GM19455 (cell line): ENCODE results near the gene SDK1.

ENCODE experiments used
- ATAC-seq: cut with Tn5 transposase; IDR thresholded peaks from one replicate; pipeline ENCODE4 v1.9.1; 2021; ENCODE audit not compliant: unreplicated experiment

The SDK1 gene

GRCh38 chr7:4115442-4115841 lies 814.4 kb downstream of the SDK1 start:
- ATAC-seq, result no peak

- no peak for ATAC-seq
These were observed 815.0 kb downstream of the SDK1 start for GRCh38 chr7:4115941-4116610.

DNA sequence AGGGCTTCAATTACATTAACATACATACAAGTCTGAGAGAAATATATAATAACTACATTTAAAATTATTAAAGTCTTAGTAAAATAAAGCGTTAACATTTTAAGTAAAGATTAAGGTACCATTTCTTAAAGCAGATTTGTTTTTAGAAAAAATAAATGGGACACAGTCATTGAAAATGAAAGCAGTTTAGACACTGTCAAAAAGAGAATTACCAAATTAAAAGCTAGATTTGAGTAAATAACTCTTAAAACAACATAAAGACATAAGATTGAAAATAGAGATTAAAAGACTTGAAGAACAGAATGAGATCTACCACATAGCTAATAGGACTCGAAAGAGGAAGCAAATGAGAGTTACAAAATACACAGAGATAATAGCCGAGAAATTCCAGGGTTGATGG lies 818.8 kb downstream of the SDK1 start:
- ATAC-seq, result no peak

DNA sequence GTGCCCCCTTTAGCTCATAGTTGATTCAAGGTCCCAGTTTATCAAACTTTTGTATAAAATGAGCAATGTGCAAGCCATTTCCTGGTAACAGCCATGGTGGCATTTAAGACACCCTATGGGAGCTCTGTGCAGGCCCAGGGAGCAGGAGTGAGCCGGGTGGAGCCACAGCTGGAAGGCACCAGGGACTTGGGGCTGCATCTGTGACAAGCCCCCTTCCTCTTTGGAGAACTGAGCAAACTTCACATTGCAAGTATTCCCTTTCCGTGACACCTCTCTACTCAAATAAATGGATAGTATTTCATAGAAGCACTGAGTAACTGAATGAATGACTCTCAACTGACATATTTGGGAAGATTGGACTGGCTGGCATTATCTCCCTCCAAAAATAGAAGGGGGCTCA lies 822.3 kb downstream of the SDK1 start:
- no peak for ATAC-seq

DNA sequence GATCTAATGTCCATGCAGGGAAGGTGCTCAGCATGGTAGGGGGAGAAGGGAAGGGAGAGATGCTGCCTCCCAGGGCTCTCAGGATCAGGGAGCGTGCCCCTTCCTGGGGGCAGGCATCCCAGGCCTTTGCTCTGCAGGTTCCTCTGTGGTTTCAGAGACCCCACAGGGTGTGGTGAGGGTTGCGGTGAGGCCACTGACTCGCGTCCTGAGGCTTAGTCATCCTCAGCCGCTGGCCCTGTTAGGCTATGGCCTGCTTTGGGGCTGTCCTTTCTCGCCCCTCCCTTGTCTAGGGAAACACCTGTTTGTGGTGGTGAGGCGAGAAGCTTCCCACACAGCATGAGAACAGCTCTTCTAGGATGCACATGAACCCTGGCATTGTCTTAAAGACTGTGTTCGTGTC lies 822.8 kb downstream of the SDK1 start:
- ATAC-seq, result no peak

DNA sequence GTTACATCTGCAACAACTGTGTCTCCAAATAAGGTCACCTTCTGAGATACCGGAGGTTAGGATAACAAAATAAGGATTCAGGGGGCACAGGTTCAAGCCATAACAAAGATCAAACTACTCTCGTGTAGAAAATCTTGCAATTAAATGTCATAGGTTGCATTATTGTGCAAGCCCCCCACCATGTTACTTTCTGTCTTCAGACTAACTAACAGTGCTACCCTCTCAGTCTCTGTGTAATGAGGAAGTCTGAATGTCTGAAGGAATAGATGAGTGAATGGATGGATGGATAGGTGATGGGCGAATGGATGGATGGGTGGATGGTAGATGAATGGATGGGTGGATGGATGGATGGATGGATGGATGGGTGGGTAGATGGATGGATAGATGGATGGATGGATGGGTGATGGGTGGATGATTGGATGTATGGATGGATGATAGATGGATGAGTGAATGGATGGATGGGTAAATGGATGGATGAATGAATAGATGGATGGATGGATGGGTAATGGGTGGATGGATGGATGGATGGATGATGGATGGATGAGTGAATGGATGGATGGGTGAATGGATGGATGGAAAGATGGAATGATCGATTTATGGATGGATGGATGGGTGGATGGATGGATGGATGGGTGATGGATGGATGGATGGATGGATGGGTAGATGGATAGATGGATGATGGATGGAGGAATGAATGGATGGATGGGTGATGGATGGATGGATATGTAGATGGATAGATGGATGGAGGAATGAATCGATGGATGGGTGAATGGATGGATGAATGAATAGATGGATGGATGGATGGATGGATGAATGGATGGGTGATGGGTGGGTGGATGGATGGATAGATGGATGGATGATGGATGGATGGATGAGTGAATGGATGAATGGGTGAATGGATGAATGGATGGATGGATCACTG lies 823.8 kb downstream of the SDK1 start:
- no peak for ATAC-seq

- no peak for ATAC-seq
These were observed 827.0 kb downstream of the SDK1 start for GRCh38 chr7:4127909-4128560.

DNA sequence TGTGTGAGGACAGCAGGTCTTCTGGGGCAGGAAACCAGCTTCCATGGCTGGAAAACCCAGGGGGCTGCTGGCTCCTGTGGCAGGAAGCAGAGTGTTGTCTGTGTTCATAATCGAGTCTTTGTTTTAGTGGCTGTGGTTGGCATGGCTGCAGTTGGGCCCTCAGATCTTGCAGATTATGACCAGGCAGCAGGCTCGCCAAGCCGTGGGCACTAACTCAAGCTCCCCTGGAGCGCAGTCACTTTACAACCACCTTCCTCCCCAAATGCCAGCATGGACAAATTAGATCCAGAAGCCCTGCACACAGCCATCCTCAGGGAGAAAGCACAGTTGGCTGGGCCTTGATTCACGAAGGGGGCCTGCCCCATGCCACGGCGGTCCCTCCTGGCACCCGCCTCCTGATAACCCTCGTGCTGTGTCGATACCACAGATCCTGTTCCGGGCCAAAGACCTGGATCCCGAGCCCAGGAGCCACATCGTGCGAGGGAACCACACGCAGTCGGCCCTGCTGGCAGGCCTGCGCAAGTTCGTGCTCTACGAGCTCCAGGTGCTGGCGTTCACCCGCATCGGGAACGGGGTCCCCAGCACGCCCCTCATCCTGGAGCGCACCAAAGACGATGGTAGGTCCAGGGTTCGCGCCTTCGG lies 828.5 kb downstream of the SDK1 start:
- ATAC-seq, result no peak

GRCh38 chr7:4131063-4131462 lies 830.0 kb downstream of the SDK1 start:
- no peak for ATAC-seq

DNA sequence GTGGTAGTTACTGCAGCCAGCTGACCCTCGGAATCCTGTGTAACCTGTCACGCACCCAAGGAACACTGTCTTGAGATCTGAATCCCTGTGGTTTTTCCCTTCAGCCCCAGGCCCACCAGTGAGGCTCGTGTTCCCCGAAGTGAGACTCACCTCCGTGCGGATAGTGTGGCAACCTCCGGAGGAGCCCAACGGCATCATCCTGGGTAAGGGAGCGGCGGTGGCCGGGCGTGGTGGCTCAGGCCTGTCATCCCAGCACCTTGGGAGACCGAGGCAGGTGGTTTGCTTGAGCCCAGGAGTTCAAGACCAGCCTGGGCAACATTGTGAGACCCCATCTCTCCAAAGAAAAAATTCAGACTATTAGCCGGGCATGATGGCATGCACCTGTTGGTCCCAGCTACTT lies 831.2 kb downstream of the SDK1 start:
- ATAC-seq, result no peak

- no peak for ATAC-seq
These were observed 832.5 kb downstream of the SDK1 start for GRCh38 chr7:4133491-4134044.

DNA sequence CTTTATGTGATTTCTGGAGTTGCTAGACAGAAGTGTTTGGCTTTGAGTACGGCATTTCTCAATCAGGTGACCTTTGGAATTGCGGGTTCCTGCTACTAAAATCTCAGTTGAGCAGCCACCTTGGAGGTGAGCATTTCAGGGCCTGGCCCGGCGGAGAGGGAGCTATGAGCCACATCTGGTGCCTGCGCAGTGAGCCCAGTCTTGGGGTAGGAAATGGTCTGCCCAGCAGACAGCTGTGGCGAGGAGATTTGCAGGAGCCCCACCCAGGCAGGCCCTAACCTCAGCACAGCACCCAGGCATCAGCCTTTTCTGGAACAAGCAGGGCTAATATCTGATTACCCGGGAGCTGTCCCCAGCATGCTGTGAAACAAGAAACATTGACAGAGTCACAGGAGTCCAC lies 833.2 kb downstream of the SDK1 start:
- no peak for ATAC-seq

- no peak for ATAC-seq
These were observed 833.6 kb downstream of the SDK1 start for GRCh38 chr7:4134631-4135030.

- no peak for ATAC-seq
These were observed 834.2 kb downstream of the SDK1 start for GRCh38 chr7:4135301-4135700.

DNA sequence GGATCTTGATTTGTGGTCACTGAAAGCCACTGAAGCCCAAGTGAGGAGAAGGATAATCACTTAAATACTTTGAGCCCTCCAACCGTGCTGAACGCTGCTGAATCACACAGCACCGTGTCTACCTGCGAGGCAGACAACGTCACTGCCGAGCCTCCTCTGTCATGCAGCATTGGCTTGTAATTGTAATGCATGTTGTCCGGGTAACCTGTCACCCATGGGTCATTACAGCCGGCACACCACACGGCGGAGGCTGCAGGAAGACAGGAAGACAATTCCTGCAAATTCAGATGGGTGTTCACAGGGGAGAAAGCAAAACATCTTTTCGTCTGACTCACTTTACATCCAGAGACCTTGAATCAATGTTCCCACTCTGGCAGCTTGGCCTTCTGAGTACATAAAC lies 835.0 kb downstream of the SDK1 start:
- ATAC-seq, result no peak

DNA sequence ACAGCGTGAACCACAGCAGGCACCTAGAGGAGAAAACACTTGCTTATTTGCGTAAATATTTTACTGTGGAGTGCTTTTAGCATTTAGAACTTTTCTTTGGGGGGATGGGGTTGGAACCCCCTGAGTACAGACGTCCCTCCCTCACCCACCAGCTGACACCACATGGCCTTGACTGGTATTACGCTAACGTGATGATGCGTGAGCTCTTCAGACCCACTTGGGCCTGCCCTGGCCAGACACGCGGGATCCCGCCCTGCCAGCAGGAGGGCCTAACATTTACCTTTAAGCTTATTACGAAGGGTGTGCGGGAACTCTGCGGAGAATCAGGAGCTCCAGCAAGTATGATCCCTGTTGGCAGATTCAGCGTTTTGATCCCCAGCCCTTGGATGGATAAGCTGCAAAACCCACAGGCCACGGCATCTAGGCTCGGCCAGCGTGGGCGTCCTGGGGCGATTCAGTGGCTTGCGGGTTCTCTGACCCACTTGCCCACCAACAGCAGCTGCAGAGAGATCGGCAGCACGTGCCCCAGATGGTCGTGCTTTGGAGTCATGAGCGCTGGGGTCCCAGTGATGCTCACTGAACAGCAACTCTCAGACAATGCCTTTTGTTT lies 835.6 kb downstream of the SDK1 start:
- ATAC-seq, result no peak

DNA sequence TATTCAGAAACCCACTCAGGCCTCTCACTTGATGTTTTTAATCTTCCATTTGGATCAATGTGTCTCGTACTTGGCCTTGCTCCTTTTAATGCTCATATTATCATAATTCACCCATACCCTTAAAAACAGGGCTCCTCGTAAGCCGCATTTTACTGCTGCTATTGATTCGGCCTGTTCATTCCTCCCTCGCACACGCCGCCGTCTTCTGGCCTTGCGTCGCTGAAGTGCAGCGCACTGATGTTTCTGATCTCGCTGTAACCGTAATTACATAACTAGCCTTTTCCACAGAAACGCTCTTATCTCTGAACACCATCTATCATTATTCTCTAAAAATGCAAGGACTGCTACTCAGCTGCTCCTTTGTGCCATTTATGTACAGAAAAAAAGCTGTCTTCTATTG lies 836.5 kb downstream of the SDK1 start:
- ATAC-seq, result no peak

DNA sequence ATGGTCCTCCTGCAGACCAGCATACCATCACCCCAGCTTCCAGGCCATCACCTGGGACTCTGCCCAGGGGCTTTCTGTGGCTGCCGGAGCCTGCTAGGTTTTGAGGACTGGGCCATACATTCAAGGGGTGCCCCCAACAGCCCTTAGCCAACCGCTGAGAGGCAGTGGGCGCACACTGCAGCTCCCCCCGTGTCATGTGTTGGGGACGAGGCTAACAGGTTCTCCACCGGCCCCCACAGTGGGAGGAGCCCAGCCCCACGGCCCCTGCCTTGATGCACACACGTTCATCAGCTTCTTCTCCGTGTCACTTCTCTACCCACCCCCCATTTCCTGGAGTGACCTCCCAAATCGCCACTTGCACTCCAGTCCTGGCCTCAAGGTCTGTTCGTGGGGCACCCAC lies 837.8 kb downstream of the SDK1 start:
- no peak for ATAC-seq

- no peak for ATAC-seq
These were observed 838.9 kb downstream of the SDK1 start for GRCh38 chr7:4139656-4140625.

GRCh38 chr7:4140933-4141332 lies 839.9 kb downstream of the SDK1 start:
- no peak for ATAC-seq
